ENCODE data around the gene CACNA2D1. TPM values are rescaled to one million over a fixed set of nuclear protein-coding genes. Genes with fewer than 3 reads are reported as not detected.

CACNA2D1 gene
- total RNA-seq, 2 donors from 2014 or later, result 5.4 to 32.0 TPM

GRCh38 chr7:82286798-82287140 is 156.8 kb downstream of the CACNA2D1 start:
- intact Hi-C loops (cut with DNase I), result no loop called here
- Histone ChIP-seq H3K9me3 (no peaks in the 10 kb centered on the region), H3K27ac (no peak overlapping the region), H3K36me3 (replicated peaks in 1 of 2; ENCODE audit: insufficient read depth in 1 of 2, low read depth in 2 of 2) (no peaks in the 10 kb centered on the region), H3K27me3 (no peaks in the 10 kb centered on the region), H3K4me3 (no peak overlapping the region), H3K4me1 (no peaks in the 10 kb centered on the region)
- TF ChIP-seq CTCF (IDR thresholded peaks at IDR 0.05), result no peak
- no peak for TF ChIP-seq POLR2A (IDR thresholded peaks at IDR 0.05)
- no peak for ATAC-seq
- 83 to 91% methylated on average over 2 of the region's 2 CpGs for WGBS, 2 donors
- DNase-seq, result no peak

- DNase-seq (no peak), ATAC-seq (no peak)
- no peaks in the 10 kb centered on the region for H3K9me3 ChIP-seq
- WGBS, 2 donors, result 47 to 57% methylated on average over 4 of the region's 4 CpGs
- no peak overlapping the region for H3K4me3 ChIP-seq
- intact Hi-C loops (cut with DNase I), result no loop called here
- no peaks in the 10 kb centered on the region for H3K27me3 ChIP-seq
- H3K4me1 ChIP-seq, result no peaks in the 10 kb centered on the region
- TF ChIP-seq CTCF (IDR thresholded peaks at IDR 0.05) (no peak), POLR2A (IDR thresholded peaks at IDR 0.05) (no peak)
- no peaks in the 10 kb centered on the region for H3K36me3 ChIP-seq (replicated peaks in 1 of 2; ENCODE audit: insufficient read depth in 1 of 2, low read depth in 2 of 2)
- H3K27ac ChIP-seq, result no peak overlapping the region
Measured at GRCh38 chr7:82286096-82286797, 157.3 kb downstream of the CACNA2D1 start.

GRCh38 chr7:82284936-82285519 is 158.5 kb downstream of the CACNA2D1 start:
- TF ChIP-seq CTCF (IDR thresholded peaks at IDR 0.05), result no peak
- no peak for TF ChIP-seq POLR2A (IDR thresholded peaks at IDR 0.05)
- no peak for DNase-seq

GRCh38 chr7:82275342-82275741 is 168.2 kb downstream of the CACNA2D1 start:
- ATAC-seq (no peak), DNase-seq (no peak)
- 55 to 61% methylated on average over 3 of the region's 3 CpGs for WGBS, 2 donors
- intact Hi-C loops (cut with DNase I), result no loop called here
- Histone ChIP-seq H3K4me1 (no peaks in the 10 kb centered on the region), H3K27ac (no peak overlapping the region), H3K4me3 (no peak overlapping the region), H3K36me3 (replicated peaks in 1 of 2; ENCODE audit: insufficient read depth in 1 of 2, low read depth in 2 of 2) (no peaks in the 10 kb centered on the region), H3K9me3 (no peaks in the 10 kb centered on the region), H3K27me3 (no peaks in the 10 kb centered on the region)
- TF ChIP-seq POLR2A (IDR thresholded peaks at IDR 0.05) (no peak), CTCF (IDR thresholded peaks at IDR 0.05) (no peak)

More at GRCh38 chr7:82284936-82285519, 158.5 kb downstream of the CACNA2D1 start:
- no peaks in the 10 kb centered on the region for H3K4me1 ChIP-seq
- 66 to 72% methylated on average over 6 of the region's 6 CpGs for WGBS, 2 donors
- H3K4me3 ChIP-seq, result no peak overlapping the region
- no peaks in the 10 kb centered on the region for H3K36me3 ChIP-seq (replicated peaks in 1 of 2; ENCODE audit: insufficient read depth in 1 of 2, low read depth in 2 of 2)
- no peaks in the 10 kb centered on the region for H3K9me3 ChIP-seq
- ATAC-seq, result no peak
- no peaks in the 10 kb centered on the region for H3K27me3 ChIP-seq
- intact Hi-C loops (cut with DNase I), result no loop called here
- no peak overlapping the region for H3K27ac ChIP-seq

GRCh38 chr7:82274681-82275080 is 168.9 kb downstream of the CACNA2D1 start:
- TF ChIP-seq CTCF (IDR thresholded peaks at IDR 0.05) (no peak), POLR2A (IDR thresholded peaks at IDR 0.05) (no peak)
- Histone ChIP-seq H3K27ac (no peak overlapping the region), H3K4me3 (no peak overlapping the region), H3K36me3 (replicated peaks in 1 of 2; ENCODE audit: insufficient read depth in 1 of 2, low read depth in 2 of 2) (no peaks in the 10 kb centered on the region), H3K9me3 (no peaks in the 10 kb centered on the region), H3K27me3 (no peaks in the 10 kb centered on the region), H3K4me1 (no peaks in the 10 kb centered on the region)
- intact Hi-C loops (cut with DNase I), result no loop called here
- ATAC-seq, result no peak
- DNase-seq, result no peak
